K562 (cell line): ENCODE results near the gene JADE2. TPM values are rescaled to one million over a fixed set of nuclear protein-coding genes. Genes with fewer than 3 reads are reported as not detected.

Experiments used
- ATAC-seq: fragments of 200-7000 bp; cut with Tn5 transposase; 3 replicates; pipeline ENCODE4 v1.9.1; 2020; ENCODE audit warnings: moderate library complexity
- BruUV-seq: library from RNA; stranded (reverse); fragments of 400-500 nt; replicated peaks from 2 replicates; lab custom pipeline; 2021; lab: Mats Ljungman, UMichigan
- CTCF ChIA-PET: fragments of 300-600 bp; formaldehyde crosslinking; extraction: SDS; loops from one replicate; lab custom pipeline; 2021; ENCODE audit warnings: low intra/inter-chr PET ratio; lab: Yijun Ruan, JAX
- POLR2A ChIA-PET: fragments of 300-600, 350-650 bp; sonication (Branson Sonifier 250); formaldehyde crosslinking; extraction: SDS; loops from one replicate; lab custom pipeline; 2021; ENCODE audit warnings: antibody characterized with exemption, inconsistent platforms; lab: Yijun Ruan, JAX
- DNase-seq, 4 experiments: peaks; one replicate each; pipeline versions ENCODE4 v3.0.0 to v3.0.0-alpha.2; 2011 to 2018; ENCODE audit warnings: low spot score in 3 of 4, mixed read lengths in 3 of 4; ENCODE audit errors: extremely low read depth in 1 of 4
- FAIRE-seq: peaks from 2 replicates; lab custom pipeline; 2011; peaks lifted over from hg19 to GRCh38; lab: Jason Lieb, UNC
- H2AFZ ChIP-seq: 2 replicates; pipeline ENCODE4 v1.6.0; 2011; ENCODE audit warnings: low read depth, low read length, control low read depth, inconsistent platforms
- H3K27ac ChIP-seq: fragments of 200-600 bp; 3 replicates; pipeline ENCODE4 v1.8.0; 2011; ENCODE audit warnings: low read depth, mild to moderate bottlenecking, control low read depth, inconsistent platforms, low read length, moderate library complexity, mixed read lengths; ENCODE audit errors: extremely low read depth
- H3K27me3 ChIP-seq, 2 experiments: fragments of 300-600 bp in 1 of 2; 2 replicates in 1 of 2; 3 replicates in 1 of 2; pipeline versions ENCODE4 v1.6.0 to v1.8.0; 2011; ENCODE audit warnings: inconsistent platforms in 2 of 2, low read length in 2 of 2, mild to moderate bottlenecking in 1 of 2, mixed read lengths in 1 of 2, moderate library complexity in 1 of 2; ENCODE audit not compliant: control insufficient read depth in 2 of 2, insufficient read depth in 2 of 2
- H3K36me3 ChIP-seq: fragments of 300-600 bp; 3 replicates; pipeline ENCODE4 v1.8.0; 2011; ENCODE audit warnings: mild to moderate bottlenecking, low read length, inconsistent platforms; ENCODE audit not compliant: control insufficient read depth, insufficient read depth
- H3K4me1 ChIP-seq, 2 experiments: fragments of 200-600 bp in 1 of 2; replicated peaks in 1 of 2; 2 replicates in 1 of 2; 3 replicates in 1 of 2; pipeline versions ENCODE4 v1.5.1 to v1.8.0; 2011; ENCODE audit warnings: inconsistent platforms in 2 of 2, low read length in 2 of 2, mild to moderate bottlenecking in 1 of 2, mixed read lengths in 1 of 2, moderate library complexity in 1 of 2; ENCODE audit not compliant: control insufficient read depth in 2 of 2, insufficient read depth in 2 of 2
- H3K4me2 ChIP-seq: 2 replicates; pipeline ENCODE4 v1.6.1; 2011; ENCODE audit warnings: low read length, control low read depth, inconsistent platforms, mixed read lengths; ENCODE audit not compliant: insufficient read depth
- H3K4me3 ChIP-seq: fragments of 200-600 bp; sonication (generic), shearing (Covaris generic); 2 replicates; pipeline ENCODE4 v1.5.1; 2016; ENCODE audit warnings: control low read depth, inconsistent platforms
- H3K79me2 ChIP-seq: fragments of 200-600 bp; 3 replicates; pipeline ENCODE4 v1.8.0; 2011; ENCODE audit warnings: low read length, inconsistent platforms; ENCODE audit not compliant: control insufficient read depth, insufficient read depth
- H3K9ac ChIP-seq, 2 experiments: 2 replicates each; pipeline versions ENCODE4 v1.6.0 to v1.6.1; 2011; ENCODE audit warnings: low read depth in 2 of 2, low read length in 2 of 2, control low read depth in 1 of 2, inconsistent platforms in 1 of 2, mild to moderate bottlenecking in 1 of 2, mixed read lengths in 1 of 2; ENCODE audit not compliant: insufficient read depth in 1 of 2
- H3K9me1 ChIP-seq: one replicate; pipeline ENCODE4 v1.6.0; 2011; ENCODE audit warnings: inconsistent platforms, mild to moderate bottlenecking, low read length, moderate library complexity; ENCODE audit not compliant: control insufficient read depth, insufficient read depth
- H3K9me3 ChIP-seq: replicated peaks from 2 replicates; pipeline ENCODE4 v1.5.1; 2011; ENCODE audit warnings: low read depth, low read length, inconsistent platforms; ENCODE audit not compliant: control insufficient read depth, insufficient read depth
- H4K20me1 ChIP-seq: replicated peaks from 2 replicates; pipeline ENCODE4 v1.6.1; 2011; ENCODE audit warnings: low read length, inconsistent platforms, mixed read lengths; ENCODE audit not compliant: control insufficient read depth, insufficient read depth
- CEBPG ChIP-seq, 3 experiments: fragments of 200-800 bp in 1 of 3; sonication (Bioruptor generic) in 1 of 3; sonication (generic) in 1 of 3; formaldehyde crosslinking in 1 of 3; IDR thresholded peaks in 2 of 3; conservative IDR thresholded peaks in 1 of 3; 2 replicates each; pipeline versions ENCODE4 v1.6.1 to v1.8.0; 2016 to 2022; ENCODE audit warnings: missing compliant biosample characterization in 2 of 3, missing genetic modification characterization in 2 of 3, mild to moderate bottlenecking in 1 of 3, missing genetic modification reagents in 1 of 3
- LEF1 ChIP-seq: fragments of 450-650 bp; IDR thresholded peaks from 2 replicates; pipeline ENCODE4 v1.6.1; 2016; ENCODE audit warnings: mild to moderate bottlenecking
- NCOA2 ChIP-seq, 2 experiments: fragments of 450-650 bp; IDR thresholded peaks; 2 replicates each; pipeline ENCODE4 v1.6.1; 2018; ENCODE audit warnings: mild to moderate bottlenecking in 2 of 2, moderate library complexity in 1 of 2; ENCODE audit not compliant: partially characterized antibody in 2 of 2
- NFYB ChIP-seq: IDR thresholded peaks from 2 replicates; pipeline ENCODE4 v1.6.1; 2011; ENCODE audit warnings: mild to moderate bottlenecking, moderate library complexity; ENCODE audit not compliant: insufficient read length; ENCODE audit errors: extremely low read depth
- SIN3B ChIP-seq: fragments of 450-650 bp; IDR thresholded peaks from 2 replicates; pipeline ENCODE4 v1.6.1; 2017; ENCODE audit warnings: low read depth, mild to moderate bottlenecking, moderate library complexity
- WGBS: fragments of 100-300 bp; shearing (Covaris generic); methylation state at CpG from one replicate; pipeline ENCODE4 v1.1.6; 2016; ENCODE audit warnings: low coverage, mixed read lengths; ENCODE audit not compliant: insufficient coverage; ENCODE audit errors: missing lambda C conversion rate; 5-methylcytosine and 5-hydroxymethylcytosine counted together
- in situ Hi-C: fragments of 300-500 bp; cut with MboI; formaldehyde crosslinking; loops from 4 replicates; pipeline ENCODE4 v1.15.0; 2018; ENCODE audit warnings: inconsistent platforms, mixed read lengths
- intact Hi-C: fragments of 100-400 bp; cut with micrococcal nuclease; formaldehyde crosslinking; loops from 2 replicates; pipeline ENCODE4 v1.14.2; 2022
- polyA plus RNA-seq, 8 experiments: library from polyadenylated mRNA; depleted of rRNA in 4 of 8; stranded (reverse) in 5 of 8; unstranded in 3 of 8; fragments of >200 nt; fragmentation: Nextera tagmentation in 2 of 8; fragmentation: Illumina TruSeq in 1 of 8; extraction: Ambion mirVana in 2 of 8; extraction: Trizol in 1 of 8; gene quantifications; 2 replicates each; pipeline versions ENCODE4 v1.2.1 to v1.2.3, GENCODE V29; 2011 to 2014; ENCODE audit warnings: inconsistent platforms in 1 of 8, missing spikeins in 1 of 8
- total RNA-seq, 7 experiments: library from RNA; depleted of rRNA in 6 of 7; stranded (reverse); fragments of >200 nt in 6 of 7; fragmentation: Illumina TruSeq in 2 of 7; extraction: Trizol in 2 of 7; gene quantifications; 2 replicates each; pipeline versions ENCODE4 v1.2.1 to v1.2.3, GENCODE V29; 2011 to 2021; ENCODE audit warnings: low replicate concordance in 1 of 7

Gene JADE2
- total and polyA plus RNA-seq, 9 of the 15 experiments (the other 6 are each of a cell fraction or from before 2014, with no cell fraction given): 0.50 to 23.3 (median 9.1) TPM

GRCh38 chr5:134560698-134561097 lies 35.2 kb downstream of the JADE2 start:
- Histone ChIP-seq H3K27ac (no peak overlapping the region), H3K36me3 (peaks cover 63% of the 10 kb centered on the region; the same call in 2 of the 3 replicates), H3K4me3 (no peak overlapping the region), H3K27me3 (no peaks in the 10 kb centered on the region), H3K79me2 (no peaks in the 10 kb centered on the region), H2AFZ (no peak overlapping the region), H3K4me1 (peaks cover 0 to 8% of the 10 kb centered on the region in 2 experiments; a peak in 1 of 5 replicates), H3K4me2 (no peak overlapping the region), H4K20me1 (no peaks in the 10 kb centered on the region; the same call in 1 of the 2 replicates), H3K9ac (no peak overlapping the region), H3K9me1 (peaks cover 4% of the 10 kb centered on the region), H3K9me3 (no peaks in the 10 kb centered on the region; the same call in 1 of the 2 replicates)
- BruUV-seq: no TSS peak
- in situ Hi-C loops (no loop called here), intact Hi-C loops (no loop called here)
- ChIA-PET POLR2A (interaction anchor here (0.5 to 1.0 kb wide), 4 partner anchors 9 to 189 kb away, joined by 3 to 6 read pairs (median 4); no protein-coding TSS in a partner anchor), CTCF (interaction anchor here (0.7 kb wide), 1 partner anchor 345 kb away, joined by 3 read pairs; the partner anchor contains the start of gene PCBD2)
- TF ChIP-seq NFYB (no peak), LEF1 (no peak), CEBPG (CRISPR knock-in tag; IDR thresholded peaks at IDR 0.05) (no peak), CEBPG (tag; conservative IDR thresholded peaks at IDR 0.05 in 1 of 2, IDR thresholded peaks at IDR 0.05 in 1 of 2) (no peak), SIN3B (no peak), NCOA2 (IDR thresholded peaks at IDR 0.05; ENCODE audit: partially characterized antibody in 2 of 2) (no peak)
- ATAC-seq (no peak), DNase-seq (no peak), FAIRE-seq (no peak)
- WGBS: 82% methylated on average over 14 of the region's 15 CpGs
